ENCODE measurements around the gene NUB1.

DNA sequence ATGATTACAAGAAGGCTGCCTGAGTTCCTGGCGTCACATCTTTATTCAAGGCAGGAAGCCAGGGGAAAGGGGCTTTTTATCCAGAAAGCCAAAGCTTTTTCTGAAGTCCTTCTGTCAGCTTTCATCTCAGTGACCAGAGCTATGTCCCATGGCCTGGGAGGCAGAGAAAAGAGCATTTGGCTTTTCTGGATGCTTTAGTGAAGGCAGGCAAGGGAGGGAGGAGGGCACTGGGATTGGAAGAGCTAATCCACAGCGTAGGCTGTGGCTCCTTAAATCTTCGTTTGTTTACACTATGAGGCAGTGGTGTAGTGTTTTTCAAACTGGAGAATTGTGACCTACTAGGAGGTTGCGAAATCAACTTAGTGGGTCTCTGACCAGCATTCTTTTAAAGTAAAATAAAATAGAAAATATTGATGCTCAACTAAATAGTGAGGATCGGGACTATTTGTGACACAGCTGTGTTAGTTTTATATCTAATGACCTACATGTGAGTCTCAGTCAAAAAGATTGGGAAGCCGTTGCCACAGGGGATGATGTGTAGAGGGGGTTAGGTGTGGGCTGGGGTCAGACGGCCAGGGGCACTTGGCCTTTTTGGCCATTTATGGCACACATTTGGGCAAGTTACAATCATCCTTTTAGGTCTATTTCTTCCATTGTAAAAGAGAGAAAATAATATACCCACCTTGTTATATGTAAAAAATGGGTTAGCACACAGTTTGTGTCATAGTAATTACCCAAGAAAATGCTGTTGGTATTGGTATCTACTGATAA lies 84.2 kb downstream of the NUB1 start:
- no peak for TF ChIP-seq CTCF (IDR thresholded peaks at IDR 0.05)
- TF ChIP-seq POLR2A (IDR thresholded peaks at IDR 0.05), result no peak

Measured in heart left ventricle (tissue), 13 donors.